GM13976 (cell line): Measurements from ENCODE around the gene RPL14.

Experiments
- DNase-seq: peaks from one replicate; pipeline ENCODE4 v3.0.0; 2012; ENCODE audit warnings: low spot score
- CTCF ChIP-seq: IDR thresholded peaks from 2 replicates; pipeline ENCODE4 v1.5.1; 2012; ENCODE audit warnings: borderline replicate concordance, mild to moderate bottlenecking; ENCODE audit not compliant: insufficient read depth; ENCODE audit errors: extremely low read depth, missing control alignments, control extremely low read depth
- in situ Hi-C: fragments of 300-500 bp; cut with MboI; formaldehyde crosslinking; loops from one replicate; pipeline ENCODE4 v1.12.0; 2022; ENCODE audit warnings: low sequenced_read_pairs, mixed read lengths, inconsistent platforms; ENCODE audit not compliant: unreplicated experiment

RPL14 gene

GRCh38 chr3:40516201-40516600, 59.1 kb downstream of the RPL14 start:
- in situ Hi-C loops, result no loop called here
- no peak for TF ChIP-seq CTCF
- DNase-seq, result no peak

DNA sequence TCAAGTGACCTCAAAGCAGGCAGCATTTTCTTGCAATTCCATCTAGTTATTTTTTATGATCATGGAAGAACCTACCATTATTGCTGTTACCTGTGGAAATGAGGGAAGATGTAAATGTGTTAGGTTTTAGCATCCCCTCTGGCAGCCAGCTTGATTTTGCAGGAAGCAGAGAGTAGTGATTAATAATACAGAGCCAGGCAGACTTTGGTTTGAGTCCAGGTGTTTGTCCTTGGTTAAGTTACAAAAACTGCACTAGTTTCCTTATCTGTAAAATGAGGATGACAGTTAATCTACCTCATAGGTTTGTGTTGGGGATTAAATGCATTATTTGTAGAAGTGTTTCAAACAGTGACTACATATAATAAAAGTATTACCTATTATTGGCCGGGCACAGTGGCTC, 60.9 kb downstream of the RPL14 start:
- in situ Hi-C loops, result no loop called here
- no peak for TF ChIP-seq CTCF
- no peak for DNase-seq
